ENCODE measurements around the gene EFHC1.

GRCh38 chr6:52522151-52522626 lies 102.0 kb downstream of the EFHC1 start:
- TF ChIP-seq, protein P1, sequence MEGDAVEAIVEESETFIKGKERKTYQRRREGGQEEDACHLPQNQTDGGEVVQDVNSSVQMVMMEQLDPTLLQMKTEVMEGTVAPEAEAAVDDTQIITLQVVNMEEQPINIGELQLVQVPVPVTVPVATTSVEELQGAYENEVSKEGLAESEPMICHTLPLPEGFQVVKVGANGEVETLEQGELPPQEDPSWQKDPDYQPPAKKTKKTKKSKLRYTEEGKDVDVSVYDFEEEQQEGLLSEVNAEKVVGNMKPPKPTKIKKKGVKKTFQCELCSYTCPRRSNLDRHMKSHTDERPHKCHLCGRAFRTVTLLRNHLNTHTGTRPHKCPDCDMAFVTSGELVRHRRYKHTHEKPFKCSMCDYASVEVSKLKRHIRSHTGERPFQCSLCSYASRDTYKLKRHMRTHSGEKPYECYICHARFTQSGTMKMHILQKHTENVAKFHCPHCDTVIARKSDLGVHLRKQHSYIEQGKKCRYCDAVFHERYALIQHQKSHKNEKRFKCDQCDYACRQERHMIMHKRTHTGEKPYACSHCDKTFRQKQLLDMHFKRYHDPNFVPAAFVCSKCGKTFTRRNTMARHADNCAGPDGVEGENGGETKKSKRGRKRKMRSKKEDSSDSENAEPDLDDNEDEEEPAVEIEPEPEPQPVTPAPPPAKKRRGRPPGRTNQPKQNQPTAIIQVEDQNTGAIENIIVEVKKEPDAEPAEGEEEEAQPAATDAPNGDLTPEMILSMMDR (IDR thresholded peaks at IDR 0.05) = no peak
- peak; percentile 55 for TF ChIP-seq POLR2A (IDR thresholded peaks at IDR 0.05)
